Esophagus squamous epithelium (tissue), 5 donors: ENCODE results near the gene DOCK1. TPM values are rescaled to one million over a fixed set of nuclear protein-coding genes. Genes with fewer than 3 reads are reported as not detected.

ENCODE experiments used
- DNase-seq: peaks from one replicate; lab custom pipeline; 2025; lab: John Stamatoyannopoulos, UW
- H3K27ac ChIP-seq, 4 donors: fragments of 200-600 bp; sonication (generic); one replicate each; pipeline ENCODE4 v1.5.1; 2016 to 2019; ENCODE audit warnings: mild to moderate bottlenecking in 1 of 4
- H3K27me3 ChIP-seq, 4 donors: fragments of 200-600 bp; sonication (generic); 1 replicate in 3 of 4; 2 replicates in 1 of 4; pipeline versions ENCODE4 v1.5.1 to v1.6.0; 2017 to 2021; ENCODE audit warnings: antibody characterized with exemption in 1 of 4
- H3K36me3 ChIP-seq, 3 donors: fragments of 200-600 bp; sonication (generic); one replicate each; pipeline ENCODE4 v1.5.1; 2016 to 2019
- H3K4me1 ChIP-seq, 3 donors: fragments of 200-600 bp; sonication (generic); one replicate each; pipeline ENCODE4 v1.5.1; 2017 to 2019
- H3K4me3 ChIP-seq, 4 donors: fragments of 200-600 bp; sonication (generic); 1 replicate in 3 of 4; 2 replicates in 1 of 4; pipeline ENCODE4 v1.5.1; 2016 to 2019; ENCODE audit warnings: mild to moderate bottlenecking in 2 of 4, moderate library complexity in 1 of 4
- H3K9me3 ChIP-seq, 3 donors: fragments of 200-600 bp; sonication (generic); one replicate each; pipeline ENCODE4 v1.5.1; 2016 to 2019
- POLR2A ChIP-seq, 4 donors: fragments of 450-650 bp; IDR thresholded peaks; one replicate each; pipeline ENCODE4 v1.6.1; 2017; ENCODE audit warnings: antibody characterized with exemption in 4 of 4, mild to moderate bottlenecking in 4 of 4, moderate library complexity in 3 of 4
- WGBS, 2 donors: methylation state at CpG; one replicate each; pipeline ENCODE4 v1.1.5; 2018; 5-methylcytosine and 5-hydroxymethylcytosine counted together
- intact Hi-C: fragments of 100-400 bp; cut with DNase I; formaldehyde crosslinking; loops from one replicate; pipeline ENCODE4 v1.15.0; 2022
- total RNA-seq, 4 donors: library from RNA; depleted of rRNA; stranded (reverse); fragments of >200 nt; gene quantifications; one replicate each; pipeline ENCODE4 v1.1.0, GENCODE V29; 2016
- TF ChIP-seq, protein P1 (sequence below), 6 experiments: fragments of 450-650 bp in 4 of 6; fragments of 200-600 bp in 2 of 6; sonication (generic) in 2 of 6; IDR thresholded peaks; one replicate each; pipeline ENCODE4 v1.5.1; 2016 to 2019; ENCODE audit warnings: antibody characterized with exemption in 6 of 6, mild to moderate bottlenecking in 4 of 6, moderate library complexity in 4 of 6
- donor health status: DM: yes; HTN: yes; CAD: no.

The DOCK1 gene
- total RNA-seq, 4 donors from 2014 or later: 31.8 to 83.4 (median 49.8) TPM

DNA sequence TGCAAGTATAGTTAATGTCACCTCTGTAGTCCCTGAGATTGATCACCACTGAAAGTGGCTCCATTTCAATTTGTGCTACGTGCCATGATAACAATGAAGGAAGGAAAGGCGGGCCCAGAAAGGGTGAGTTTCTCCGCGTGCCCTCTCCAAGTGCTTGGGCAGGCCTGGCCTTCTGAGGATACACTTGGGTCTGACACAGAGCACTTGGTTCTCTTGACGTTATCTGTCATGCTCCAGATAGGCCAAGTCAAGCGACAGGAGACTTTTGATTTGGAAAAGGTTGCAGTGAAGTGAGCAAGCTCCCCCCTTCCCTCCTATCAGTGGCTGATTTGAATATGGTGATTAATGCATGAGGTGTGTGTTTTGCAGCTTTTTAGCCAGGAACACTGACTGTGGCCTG, 452.0 kb downstream of the DOCK1 start:
- Histone ChIP-seq H3K27ac (no peak overlapping the region), H3K9me3 (no peaks in the 10 kb centered on the region), H3K4me1 (no peaks in the 10 kb centered on the region), H3K36me3 (peaks cover 0 to 44% (median 0%) of the 10 kb centered on the region in 3 donors), H3K4me3 (no peak overlapping the region), H3K27me3 (no peaks in the 10 kb centered on the region)
- no peak for DNase-seq
- 84 to 100% methylated on average over 5 to 6 of the region's 6 CpGs for whole genome bisulfite sequencing, 2 donors
- intact Hi-C loops: no loop called here
- no peak for TF ChIP-seq POLR2A (IDR thresholded peaks at IDR 0.05)
- TF ChIP-seq, protein P1, sequence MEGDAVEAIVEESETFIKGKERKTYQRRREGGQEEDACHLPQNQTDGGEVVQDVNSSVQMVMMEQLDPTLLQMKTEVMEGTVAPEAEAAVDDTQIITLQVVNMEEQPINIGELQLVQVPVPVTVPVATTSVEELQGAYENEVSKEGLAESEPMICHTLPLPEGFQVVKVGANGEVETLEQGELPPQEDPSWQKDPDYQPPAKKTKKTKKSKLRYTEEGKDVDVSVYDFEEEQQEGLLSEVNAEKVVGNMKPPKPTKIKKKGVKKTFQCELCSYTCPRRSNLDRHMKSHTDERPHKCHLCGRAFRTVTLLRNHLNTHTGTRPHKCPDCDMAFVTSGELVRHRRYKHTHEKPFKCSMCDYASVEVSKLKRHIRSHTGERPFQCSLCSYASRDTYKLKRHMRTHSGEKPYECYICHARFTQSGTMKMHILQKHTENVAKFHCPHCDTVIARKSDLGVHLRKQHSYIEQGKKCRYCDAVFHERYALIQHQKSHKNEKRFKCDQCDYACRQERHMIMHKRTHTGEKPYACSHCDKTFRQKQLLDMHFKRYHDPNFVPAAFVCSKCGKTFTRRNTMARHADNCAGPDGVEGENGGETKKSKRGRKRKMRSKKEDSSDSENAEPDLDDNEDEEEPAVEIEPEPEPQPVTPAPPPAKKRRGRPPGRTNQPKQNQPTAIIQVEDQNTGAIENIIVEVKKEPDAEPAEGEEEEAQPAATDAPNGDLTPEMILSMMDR (IDR thresholded peaks at IDR 0.05): no peak

DNA sequence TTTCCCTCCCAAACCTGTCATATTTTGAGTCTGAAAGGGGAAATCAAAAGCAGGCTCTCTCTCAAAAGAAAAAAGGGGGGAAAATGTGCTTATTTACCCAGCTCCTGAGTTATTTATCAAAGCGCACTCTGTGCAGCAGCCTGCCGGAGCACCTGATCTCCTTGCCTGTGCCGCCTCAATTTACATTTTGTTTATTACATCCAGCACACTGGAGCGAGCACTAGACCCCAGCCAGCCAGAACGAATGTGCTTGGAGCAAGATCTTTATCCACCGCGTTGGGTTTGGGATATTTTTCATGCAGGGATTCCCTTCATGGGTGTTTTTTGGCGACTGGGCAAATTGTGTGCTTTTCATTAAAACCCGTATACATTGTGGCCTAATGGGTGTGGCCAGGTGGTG, 453.1 kb downstream of the DOCK1 start:
- Histone ChIP-seq H3K4me3 (no peak overlapping the region), H3K4me1 (no peaks in the 10 kb centered on the region), H3K9me3 (no peaks in the 10 kb centered on the region), H3K36me3 (peaks cover 0 to 55% (median 0%) of the 10 kb centered on the region in 3 donors), H3K27me3 (no peaks in the 10 kb centered on the region), H3K27ac (no peak overlapping the region)
- no peak for TF ChIP-seq POLR2A (IDR thresholded peaks at IDR 0.05)
- TF ChIP-seq, protein P1 (IDR thresholded peaks at IDR 0.05): no peak
- no peak for DNase-seq
- 61 to 81% methylated on average over 9 of the region's 9 CpGs for WGBS, 2 donors
- intact Hi-C loops: no loop called here

DNA sequence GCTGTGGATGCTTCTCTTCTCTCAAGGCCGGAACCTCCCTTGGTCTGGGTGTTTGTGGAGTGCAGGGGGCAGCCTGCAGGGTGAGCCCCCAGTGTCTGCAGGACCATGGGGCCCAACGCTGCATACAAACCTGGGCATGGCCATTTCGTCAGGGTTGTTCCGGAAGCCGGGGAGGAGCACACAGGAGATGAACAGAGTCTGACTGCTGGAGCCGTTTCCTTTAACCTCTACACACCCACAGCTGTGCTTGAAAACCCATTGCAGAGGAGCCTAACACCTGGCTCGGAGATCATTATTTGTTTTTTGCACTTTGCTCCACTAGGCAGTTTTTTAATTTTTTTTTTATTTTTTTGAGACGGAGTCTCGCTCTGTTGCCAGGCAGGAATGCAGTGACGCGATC, 458.8 kb downstream of the DOCK1 start:
- intact Hi-C loops: no loop called here
- Histone ChIP-seq H3K4me3 (no peak overlapping the region), H3K9me3 (no peaks in the 10 kb centered on the region), H3K27ac (no peak overlapping the region), H3K4me1 (no peaks in the 10 kb centered on the region), H3K27me3 (no peaks in the 10 kb centered on the region), H3K36me3 (peaks cover 0 to 66% (median 0%) of the 10 kb centered on the region in 3 donors)
- no peak for DNase-seq
- TF ChIP-seq, protein P1 (IDR thresholded peaks at IDR 0.05): no peak
- TF ChIP-seq POLR2A (IDR thresholded peaks at IDR 0.05): no peak
- 89 to 97% methylated on average over 6 to 8 of the region's 11 CpGs for WGBS, 2 donors

DNA sequence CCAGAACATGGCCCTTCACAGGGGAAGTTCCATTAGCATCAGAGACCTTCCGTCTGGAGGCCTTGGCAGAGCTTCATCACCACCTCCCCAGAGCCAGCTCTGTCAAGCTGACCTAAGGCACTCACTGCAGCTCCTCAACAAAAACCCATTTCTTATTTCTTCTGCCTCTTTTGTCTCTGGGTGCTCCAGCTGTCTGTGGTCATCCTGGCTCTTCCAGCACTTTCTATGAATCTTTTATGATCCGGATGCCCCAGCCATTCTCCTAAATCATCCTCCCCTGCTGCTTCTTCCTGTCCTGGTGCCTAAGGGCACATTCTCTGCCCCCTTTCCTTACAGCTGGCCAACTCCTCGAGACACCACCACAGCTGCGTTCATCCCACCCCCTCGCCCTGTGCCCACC, 462.9 kb downstream of the DOCK1 start:
- TF ChIP-seq, protein P1 (IDR thresholded peaks at IDR 0.05): no peak
- TF ChIP-seq POLR2A (IDR thresholded peaks at IDR 0.05): no peak
- intact Hi-C loops: no loop called here
- no peaks in the 10 kb centered on the region for H3K27me3 ChIP-seq
- no peak for DNase-seq
- WGBS, 2 donors: 90 to 91% methylated on average over 4 to 5 of the region's 5 CpGs
- H3K4me1 ChIP-seq: no peaks in the 10 kb centered on the region
- no peak overlapping the region for H3K4me3 ChIP-seq
- no peaks in the 10 kb centered on the region for H3K9me3 ChIP-seq
- H3K36me3 ChIP-seq: peaks cover 0 to 51% (median 0%) of the 10 kb centered on the region in 3 donors
- no peak overlapping the region for H3K27ac ChIP-seq

DNA sequence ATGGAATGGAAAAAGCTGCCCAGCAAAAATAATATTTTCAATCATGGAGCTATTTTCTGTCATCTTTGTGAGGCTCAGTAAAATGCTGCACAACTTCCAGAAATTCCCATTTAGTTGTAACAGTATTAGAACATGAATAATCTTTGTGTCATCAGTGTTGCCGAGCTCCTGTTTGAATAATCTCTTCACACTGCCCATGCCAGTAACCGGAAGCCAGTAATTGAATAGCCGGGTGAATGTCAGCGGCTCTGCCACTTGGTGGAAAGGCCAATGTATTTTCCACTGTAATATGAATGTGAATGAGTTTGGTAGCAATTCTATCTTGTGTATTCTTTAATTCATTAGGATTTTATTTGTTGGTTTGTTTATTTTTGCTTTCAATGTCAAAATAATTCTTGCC, 463.7 kb downstream of the DOCK1 start:
- H3K4me3 ChIP-seq: no peak overlapping the region
- H3K36me3 ChIP-seq: peaks cover 0 to 51% (median 0%) of the 10 kb centered on the region in 3 donors
- H3K27me3 ChIP-seq: no peaks in the 10 kb centered on the region
- TF ChIP-seq, protein P1 (IDR thresholded peaks at IDR 0.05): no peak
- TF ChIP-seq POLR2A (IDR thresholded peaks at IDR 0.05): no peak
- no peak for DNase-seq
- no peaks in the 10 kb centered on the region for H3K4me1 ChIP-seq
- no peaks in the 10 kb centered on the region for H3K9me3 ChIP-seq
- 72 to 77% methylated on average over 4 of the region's 4 CpGs for WGBS, 2 donors
- intact Hi-C loops: no loop called here
- H3K27ac ChIP-seq: no peak overlapping the region
